ENCODE measurements around the gene NPRL2.

GRCh38 chr3:50371133-50371685, 20.6 kb upstream of the NPRL2 start:
- TF ChIP-seq CTCF (IDR thresholded peaks at IDR 0.05) (no peak), POLR2A (IDR thresholded peaks at IDR 0.05) (no peak)

All from body of pancreas (tissue), 4 donors.